HG03045 (cell line): Measurements from ENCODE around the gene USP25.

ENCODE experiments used
- ATAC-seq: cut with Tn5 transposase; IDR thresholded peaks from one replicate; pipeline ENCODE4 v1.9.1; 2021; ENCODE audit warnings: mild to moderate bottlenecking, moderate library complexity; ENCODE audit not compliant: unreplicated experiment

USP25 gene

GRCh38 chr21:15929536-15929935, 199.8 kb downstream of the USP25 start:
- ATAC-seq: no peak
